GM19193 (cell line): ENCODE data around the gene SORCS3.

Source experiments
- POLR2A ChIP-seq: IDR thresholded peaks from 4 replicates; pipeline ENCODE4 v1.6.1; 2011; ENCODE audit not compliant: insufficient read depth, insufficient read length; ENCODE audit errors: extremely low read depth

SORCS3 gene

DNA sequence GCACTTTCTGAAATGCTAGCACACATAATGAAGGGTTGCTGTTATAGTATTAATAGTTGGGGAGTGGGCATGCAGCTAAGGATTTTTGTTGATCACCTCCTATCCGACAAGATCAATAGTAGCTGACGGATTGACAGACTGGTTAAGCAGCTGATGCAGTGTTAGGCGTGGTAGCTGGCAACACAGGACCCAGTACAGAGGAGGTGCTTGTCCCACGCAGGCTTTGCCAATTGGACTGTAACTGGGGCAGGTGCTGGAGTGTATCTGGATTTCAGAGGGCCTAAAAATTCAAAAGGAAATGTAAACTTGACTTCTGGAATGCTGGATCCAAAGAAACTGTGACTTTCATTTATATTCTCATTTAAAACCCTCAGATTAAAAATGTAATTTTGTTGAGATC, 340.9 kb downstream of the SORCS3 start:
- no peak for TF ChIP-seq POLR2A

DNA sequence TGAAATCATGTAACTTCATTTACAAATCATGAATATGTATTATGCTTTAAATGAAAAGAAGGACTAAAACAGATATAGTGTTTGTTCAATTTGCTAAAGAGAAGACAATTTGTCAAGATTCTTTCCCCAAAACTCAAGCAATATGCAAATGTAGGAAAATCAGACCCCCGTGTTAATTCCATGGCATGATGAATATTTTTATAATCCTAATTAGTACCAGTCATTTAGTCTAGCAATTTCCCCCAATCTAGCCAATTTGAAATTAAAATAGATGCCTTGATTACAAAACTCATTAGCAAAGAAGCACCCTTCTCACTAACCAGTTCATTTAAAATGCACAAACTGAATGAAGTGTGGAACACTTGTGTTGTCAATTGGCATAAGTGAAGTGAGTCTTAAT, 347.6 kb downstream of the SORCS3 start:
- TF ChIP-seq POLR2A: no peak

GRCh38 chr10:104989880-104990279, 348.8 kb downstream of the SORCS3 start:
- TF ChIP-seq POLR2A: no peak

GRCh38 chr10:104993085-104993484, 352.0 kb downstream of the SORCS3 start:
- no peak for TF ChIP-seq POLR2A

DNA sequence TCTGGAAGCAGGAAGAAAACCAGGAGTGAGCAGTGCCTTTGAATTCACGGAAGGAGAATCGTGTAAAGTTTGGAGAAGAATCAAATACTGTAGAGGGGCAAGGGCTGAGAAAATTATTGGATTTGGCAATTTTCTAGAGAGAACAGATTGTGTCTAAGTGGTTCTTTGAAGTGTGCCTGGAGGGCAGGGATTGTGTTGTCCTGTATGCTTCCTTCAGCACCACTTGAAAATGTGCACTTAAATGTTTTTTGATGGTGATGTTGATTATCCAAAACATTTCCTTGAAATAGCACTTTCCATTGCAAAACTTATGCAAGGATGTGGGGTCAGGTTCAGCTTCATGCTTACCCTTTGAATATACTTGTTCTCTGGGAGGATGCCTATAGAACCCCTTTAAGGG, 360.2 kb downstream of the SORCS3 start:
- no peak for TF ChIP-seq POLR2A

DNA sequence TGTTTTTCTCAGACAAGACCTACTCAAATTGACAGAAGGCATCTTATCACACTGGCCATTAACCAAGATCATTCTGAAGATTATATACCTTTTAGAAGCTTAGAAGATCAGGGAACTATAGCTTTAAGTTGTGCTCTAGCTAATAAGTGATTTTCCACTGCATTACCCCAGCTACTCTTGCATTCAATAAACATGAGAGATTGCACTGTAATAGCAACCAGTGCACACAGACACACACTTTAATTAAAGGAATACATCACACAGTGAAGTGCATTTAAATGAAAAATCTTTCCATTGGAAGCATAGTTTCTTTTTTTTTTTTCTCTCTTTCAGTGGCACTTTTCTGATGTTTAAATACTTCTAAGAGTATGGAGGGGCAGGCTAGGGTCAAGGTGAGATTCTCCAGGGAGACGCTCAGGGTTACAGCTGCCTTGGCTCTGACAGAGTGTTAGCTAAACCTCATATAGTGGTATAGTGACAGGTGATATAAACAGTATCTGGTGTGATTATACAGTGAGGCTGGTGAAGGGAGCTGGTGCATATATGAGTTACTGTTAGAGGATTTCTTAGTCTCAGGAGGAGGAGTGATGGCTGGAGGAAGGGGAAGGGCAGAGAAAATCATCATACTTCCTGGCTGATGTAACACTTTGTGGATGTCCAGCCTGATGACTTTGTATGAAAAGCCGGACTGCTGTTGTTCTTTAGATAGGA, 369.5 kb downstream of the SORCS3 start:
- TF ChIP-seq POLR2A: no peak

- no peak for TF ChIP-seq POLR2A
Observed at GRCh38 chr10:105017116-105017515, 376.0 kb downstream of the SORCS3 start.

DNA sequence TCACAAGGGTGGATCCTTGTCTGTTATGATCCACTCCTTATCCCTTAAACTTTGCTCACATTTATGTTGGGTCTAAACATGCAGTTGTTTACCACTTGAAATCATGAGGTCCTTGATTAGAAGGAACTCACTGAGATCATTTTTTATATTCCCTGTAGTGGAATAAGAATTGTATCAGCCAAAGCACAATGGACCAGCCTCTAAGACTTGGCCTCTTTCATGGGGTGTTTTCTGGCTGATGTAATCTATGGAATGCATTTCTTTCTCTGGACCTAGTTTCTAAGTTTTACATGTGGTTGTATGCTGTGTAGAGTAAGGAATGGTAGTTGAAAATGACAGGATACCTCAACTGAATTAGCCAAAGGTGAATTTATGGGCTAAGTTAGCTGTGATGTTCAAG, 376.6 kb downstream of the SORCS3 start:
- TF ChIP-seq POLR2A: no peak

- no peak for TF ChIP-seq POLR2A
Observed at GRCh38 chr10:105023211-105024111, 382.4 kb downstream of the SORCS3 start.

GRCh38 chr10:105024184-105024583, 383.1 kb downstream of the SORCS3 start:
- TF ChIP-seq POLR2A: no peak

- no peak for TF ChIP-seq POLR2A
Observed at GRCh38 chr10:105025092-105025491, 384.0 kb downstream of the SORCS3 start.

DNA sequence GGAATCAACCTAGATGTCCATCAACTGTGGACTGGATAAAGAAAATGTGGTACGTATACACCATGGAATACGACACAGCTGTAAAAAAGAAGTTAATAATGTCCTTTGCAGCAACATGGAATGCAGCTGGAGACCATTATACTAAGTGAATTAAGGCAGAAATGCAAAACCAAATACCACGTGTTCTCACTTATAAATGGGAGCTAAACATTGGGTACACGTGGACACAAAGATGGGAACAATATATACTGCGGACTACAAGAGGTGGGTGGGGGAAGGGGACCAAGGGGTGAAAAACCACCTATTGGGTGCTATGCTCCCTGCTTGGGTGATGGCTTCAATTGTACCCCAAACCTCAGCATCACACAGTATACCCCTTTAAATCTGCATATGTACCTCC, 385.5 kb downstream of the SORCS3 start:
- no peak for TF ChIP-seq POLR2A

GRCh38 chr10:105029286-105029685, 388.2 kb downstream of the SORCS3 start:
- TF ChIP-seq POLR2A: no peak

GRCh38 chr10:105037022-105037421, 395.9 kb downstream of the SORCS3 start:
- TF ChIP-seq POLR2A: no peak

GRCh38 chr10:105041956-105042355, 400.9 kb downstream of the SORCS3 start:
- no peak for TF ChIP-seq POLR2A

DNA sequence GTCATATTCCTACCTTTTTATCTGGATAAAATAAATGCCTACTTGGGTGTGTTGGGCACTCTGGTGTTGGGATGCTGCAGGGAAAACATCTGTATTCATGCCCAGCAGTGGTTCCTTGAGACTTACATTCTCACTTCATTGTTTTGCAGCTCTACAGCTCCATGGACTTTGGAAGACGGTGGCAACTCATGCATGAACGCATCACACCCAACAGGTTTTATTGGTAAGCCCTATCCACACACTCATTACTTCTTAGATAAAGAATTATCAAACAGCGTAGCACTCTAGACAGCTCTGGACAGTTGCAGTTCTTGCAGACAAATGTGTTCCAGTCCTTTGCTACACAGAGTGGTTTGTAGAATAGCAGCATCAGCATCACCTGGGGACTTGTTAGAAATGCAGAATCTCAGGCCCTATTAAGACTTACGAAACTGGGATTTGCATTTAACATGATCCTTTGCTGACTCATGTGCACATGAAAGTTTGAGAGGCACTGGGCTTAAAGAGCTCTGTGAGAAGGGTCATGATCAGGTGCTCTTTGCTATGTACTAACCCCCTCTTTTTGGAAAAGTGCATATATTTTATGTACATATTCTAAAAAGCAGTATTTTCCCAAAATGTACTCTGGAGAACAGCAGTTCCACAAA, 401.9 kb downstream of the SORCS3 start:
- TF ChIP-seq POLR2A: no peak

- TF ChIP-seq POLR2A: no peak
Observed at GRCh38 chr10:105044902-105045301, 403.8 kb downstream of the SORCS3 start.

DNA sequence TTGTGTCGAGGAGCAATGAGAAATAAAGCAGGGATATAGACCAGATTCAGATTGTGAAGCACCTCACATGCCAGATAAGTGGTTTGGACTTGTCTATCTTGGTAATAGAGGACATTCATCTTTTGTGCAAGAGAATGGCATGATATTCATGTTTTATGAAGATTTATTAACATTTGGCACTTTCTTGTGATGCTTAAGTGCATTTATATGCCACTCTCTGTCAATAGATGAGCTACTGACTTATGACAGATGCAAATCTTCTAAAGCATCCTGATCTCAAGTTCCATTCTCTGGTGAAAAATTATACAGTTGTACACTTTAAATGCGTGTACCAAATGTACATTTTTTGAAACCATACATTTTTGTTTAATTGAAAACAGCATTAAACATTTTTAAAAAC, 415.3 kb downstream of the SORCS3 start:
- TF ChIP-seq POLR2A: no peak
